GM12874 (cell line): Measurements from ENCODE around the gene RPA3.

Experiments used
- TF ChIP-seq, protein P1 (sequence below): IDR thresholded peaks from 2 replicates; pipeline ENCODE4 v1.5.1; 2011; ENCODE audit warnings: low read depth, mild to moderate bottlenecking, control low read depth, low read length, moderate library complexity; ENCODE audit not compliant: insufficient read depth

Gene RPA3

DNA sequence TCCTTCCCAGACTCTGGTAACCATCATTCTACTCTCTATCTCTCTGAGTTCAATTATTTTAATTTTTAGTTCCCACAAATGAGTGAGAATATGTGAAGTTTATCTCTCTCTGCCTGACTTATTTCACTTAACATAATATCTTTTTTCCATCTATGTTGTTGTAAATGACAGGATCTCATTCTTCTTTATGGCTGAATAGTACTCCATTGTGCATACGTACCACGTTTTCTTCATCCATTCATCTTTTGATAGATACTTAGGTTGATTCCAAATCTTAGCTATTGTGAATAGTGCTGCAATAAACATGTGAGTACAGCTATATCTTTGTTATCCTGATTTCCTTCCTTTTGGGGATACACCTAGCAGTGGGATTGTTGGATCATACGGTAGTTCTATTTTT, 23.9 kb downstream of the RPA3 start:
- TF ChIP-seq, protein P1, sequence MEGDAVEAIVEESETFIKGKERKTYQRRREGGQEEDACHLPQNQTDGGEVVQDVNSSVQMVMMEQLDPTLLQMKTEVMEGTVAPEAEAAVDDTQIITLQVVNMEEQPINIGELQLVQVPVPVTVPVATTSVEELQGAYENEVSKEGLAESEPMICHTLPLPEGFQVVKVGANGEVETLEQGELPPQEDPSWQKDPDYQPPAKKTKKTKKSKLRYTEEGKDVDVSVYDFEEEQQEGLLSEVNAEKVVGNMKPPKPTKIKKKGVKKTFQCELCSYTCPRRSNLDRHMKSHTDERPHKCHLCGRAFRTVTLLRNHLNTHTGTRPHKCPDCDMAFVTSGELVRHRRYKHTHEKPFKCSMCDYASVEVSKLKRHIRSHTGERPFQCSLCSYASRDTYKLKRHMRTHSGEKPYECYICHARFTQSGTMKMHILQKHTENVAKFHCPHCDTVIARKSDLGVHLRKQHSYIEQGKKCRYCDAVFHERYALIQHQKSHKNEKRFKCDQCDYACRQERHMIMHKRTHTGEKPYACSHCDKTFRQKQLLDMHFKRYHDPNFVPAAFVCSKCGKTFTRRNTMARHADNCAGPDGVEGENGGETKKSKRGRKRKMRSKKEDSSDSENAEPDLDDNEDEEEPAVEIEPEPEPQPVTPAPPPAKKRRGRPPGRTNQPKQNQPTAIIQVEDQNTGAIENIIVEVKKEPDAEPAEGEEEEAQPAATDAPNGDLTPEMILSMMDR: no peak

DNA sequence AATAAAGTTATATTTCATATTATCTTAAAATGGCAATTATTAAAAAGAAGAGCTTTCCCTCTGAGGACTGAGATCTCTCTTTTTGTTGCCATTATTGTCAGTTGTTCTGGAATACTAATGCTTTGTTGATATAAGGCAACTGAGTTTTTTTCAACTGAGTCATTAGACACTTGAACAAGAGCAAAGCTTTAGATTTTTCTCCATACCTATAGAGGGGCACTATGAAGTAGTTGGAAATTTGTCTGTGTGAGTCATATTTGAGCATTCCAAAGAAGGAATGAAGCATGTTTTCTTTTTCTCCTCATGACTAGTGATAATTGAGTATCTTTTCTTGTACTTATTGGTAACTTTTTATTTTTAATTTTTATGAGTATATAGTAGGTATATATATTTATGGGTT, 24.5 kb downstream of the RPA3 start:
- TF ChIP-seq, protein P1: no peak

GRCh38 chr7:7688956-7689355, 29.5 kb downstream of the RPA3 start:
- TF ChIP-seq, protein P1: no peak

GRCh38 chr7:7688310-7688709, 30.1 kb downstream of the RPA3 start:
- TF ChIP-seq, protein P1: no peak

DNA sequence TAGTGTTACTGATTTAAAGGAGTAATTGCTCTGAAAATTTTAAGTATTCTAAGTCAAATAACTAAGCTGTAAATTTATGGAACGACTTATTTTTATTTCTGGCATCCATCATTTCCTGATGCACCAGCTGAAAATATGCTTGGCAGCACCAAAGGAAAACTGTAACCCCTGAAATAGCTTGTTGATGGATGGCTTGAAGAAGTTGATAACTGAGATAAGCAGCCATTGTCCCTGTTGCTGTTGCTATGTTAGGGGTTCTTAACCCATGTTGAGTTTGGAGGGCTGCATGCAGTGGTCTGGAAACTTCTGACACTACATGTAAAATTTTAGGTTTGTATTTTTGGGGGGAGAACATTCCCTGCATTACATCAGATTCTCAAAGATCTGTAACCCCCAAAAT, 30.6 kb downstream of the RPA3 start:
- TF ChIP-seq, protein P1: no peak

DNA sequence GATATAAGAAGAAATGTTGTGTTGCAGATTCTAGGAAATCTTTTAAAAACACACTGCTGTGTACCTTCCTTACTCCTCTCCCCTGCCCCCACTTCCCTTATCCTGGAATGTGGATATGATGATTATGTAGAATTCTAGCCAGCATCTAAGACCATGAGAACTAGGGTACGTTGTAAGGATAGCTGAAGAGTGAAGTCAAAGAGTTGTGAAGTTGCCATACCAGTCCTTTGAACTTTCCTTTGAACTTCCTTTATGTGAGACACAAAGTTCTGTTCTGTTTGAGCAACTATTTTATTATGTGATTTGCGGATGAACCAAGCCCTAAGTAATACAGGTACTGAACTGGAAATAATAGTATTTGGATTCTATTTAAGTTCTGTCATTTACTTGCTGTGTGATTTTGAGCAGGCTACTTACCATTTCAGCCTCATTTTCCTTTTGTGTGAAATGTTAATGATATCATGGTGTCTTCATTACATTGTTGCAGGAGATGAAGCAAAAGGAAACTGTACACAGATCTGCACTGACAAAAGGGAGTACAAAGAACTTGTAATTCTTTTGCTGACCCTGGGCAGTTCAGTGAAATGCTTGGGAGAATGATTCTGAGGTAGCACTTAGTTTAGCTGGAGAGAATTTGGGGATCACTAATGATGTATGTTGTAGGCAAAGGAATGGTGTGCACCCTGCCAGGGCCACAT, 31.4 kb downstream of the RPA3 start:
- TF ChIP-seq, protein P1: no peak

GRCh38 chr7:7682861-7683260, 35.5 kb downstream of the RPA3 start:
- TF ChIP-seq, protein P1: no peak

DNA sequence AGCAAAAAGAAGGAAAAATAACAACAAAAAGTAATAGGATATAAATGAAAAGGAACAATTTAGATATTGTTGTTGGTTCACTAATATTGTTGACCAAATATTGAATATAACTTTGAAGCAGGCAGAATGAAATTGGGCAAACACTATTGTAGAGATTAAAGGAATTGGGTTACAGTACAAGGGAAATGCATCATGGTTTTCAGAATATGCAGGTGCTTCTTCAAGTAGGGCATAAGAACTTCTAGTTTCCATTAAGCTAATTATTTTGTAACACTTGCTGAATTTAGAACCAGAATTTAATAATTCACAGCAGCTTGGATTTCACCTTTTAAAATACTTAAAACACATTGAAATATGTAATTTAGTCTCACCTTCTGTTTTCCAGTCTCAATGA, 36.5 kb downstream of the RPA3 start:
- TF ChIP-seq, protein P1: no peak
